Measurements from ENCODE around the gene SAMD4B.

DNA sequence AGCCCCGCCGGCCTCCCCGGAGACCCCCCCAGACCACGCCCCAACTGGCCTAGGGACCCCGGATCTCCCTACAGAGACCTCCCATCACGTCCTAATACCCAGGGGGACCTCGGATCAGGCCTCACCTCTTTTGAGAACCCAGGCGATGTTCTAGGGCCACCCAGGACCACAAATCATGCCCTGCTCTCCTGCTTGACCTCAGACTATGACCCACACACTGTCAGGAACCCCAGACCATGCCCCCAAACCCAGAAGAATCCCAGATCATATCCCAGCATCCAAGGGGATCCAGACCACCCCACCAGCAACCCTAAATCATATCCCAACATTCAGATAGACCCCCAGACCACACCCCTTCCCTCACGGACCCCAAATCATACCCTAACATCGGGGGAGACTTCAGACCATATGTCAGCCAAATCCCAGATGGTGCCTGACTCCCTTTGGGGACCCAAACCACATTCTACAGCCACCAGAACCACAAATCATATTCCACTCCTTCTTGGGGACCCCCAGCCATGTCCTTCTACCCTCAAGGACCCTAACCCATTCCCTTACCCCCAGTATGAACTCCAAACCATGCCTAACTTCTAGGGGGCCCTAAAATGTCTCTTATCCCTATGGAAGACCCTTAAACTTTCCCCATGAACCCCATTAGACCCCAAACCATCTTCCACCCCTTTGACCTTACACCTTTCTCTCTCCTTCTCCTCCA lies 20.9 kb upstream of the SAMD4B start:
- TF ChIP-seq, protein P1, sequence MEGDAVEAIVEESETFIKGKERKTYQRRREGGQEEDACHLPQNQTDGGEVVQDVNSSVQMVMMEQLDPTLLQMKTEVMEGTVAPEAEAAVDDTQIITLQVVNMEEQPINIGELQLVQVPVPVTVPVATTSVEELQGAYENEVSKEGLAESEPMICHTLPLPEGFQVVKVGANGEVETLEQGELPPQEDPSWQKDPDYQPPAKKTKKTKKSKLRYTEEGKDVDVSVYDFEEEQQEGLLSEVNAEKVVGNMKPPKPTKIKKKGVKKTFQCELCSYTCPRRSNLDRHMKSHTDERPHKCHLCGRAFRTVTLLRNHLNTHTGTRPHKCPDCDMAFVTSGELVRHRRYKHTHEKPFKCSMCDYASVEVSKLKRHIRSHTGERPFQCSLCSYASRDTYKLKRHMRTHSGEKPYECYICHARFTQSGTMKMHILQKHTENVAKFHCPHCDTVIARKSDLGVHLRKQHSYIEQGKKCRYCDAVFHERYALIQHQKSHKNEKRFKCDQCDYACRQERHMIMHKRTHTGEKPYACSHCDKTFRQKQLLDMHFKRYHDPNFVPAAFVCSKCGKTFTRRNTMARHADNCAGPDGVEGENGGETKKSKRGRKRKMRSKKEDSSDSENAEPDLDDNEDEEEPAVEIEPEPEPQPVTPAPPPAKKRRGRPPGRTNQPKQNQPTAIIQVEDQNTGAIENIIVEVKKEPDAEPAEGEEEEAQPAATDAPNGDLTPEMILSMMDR (IDR thresholded peaks at IDR 0.05), result no peak
- TF ChIP-seq ZFX (IDR thresholded peaks at IDR 0.05; ENCODE audit: borderline replicate concordance), result no peak
